GM13977 (cell line): ENCODE measurements around the gene CNTNAP5.

Source experiments
- DNase-seq: peaks from one replicate; pipeline ENCODE4 v3.0.0; 2012; ENCODE audit warnings: low spot score
- CTCF ChIP-seq: IDR thresholded peaks from 2 replicates; pipeline ENCODE4 v1.5.1; 2012; ENCODE audit warnings: mild to moderate bottlenecking, control low read depth; ENCODE audit not compliant: insufficient read depth; ENCODE audit errors: extremely low read depth, missing control alignments
- in situ Hi-C: fragments of 300-500 bp; cut with MboI; formaldehyde crosslinking; loops from one replicate; pipeline ENCODE4 v1.12.0; 2022; ENCODE audit warnings: low sequenced_read_pairs, low pct_unique_long_range_greater_than_20kb, mixed read lengths, inconsistent platforms; ENCODE audit not compliant: unreplicated experiment

The CNTNAP5 gene

GRCh38 chr2:124211461-124211860 is 186.4 kb downstream of the CNTNAP5 start:
- no peak for DNase-seq
- in situ Hi-C loops: no loop called here
- no peak for TF ChIP-seq CTCF

- in situ Hi-C loops: no loop called here
- no peak for DNase-seq
- no peak for TF ChIP-seq CTCF
These were observed 189.0 kb downstream of the CNTNAP5 start for GRCh38 chr2:124213977-124214587.

GRCh38 chr2:124246170-124246569 is 221.1 kb downstream of the CNTNAP5 start:
- DNase-seq: no peak
- no peak for TF ChIP-seq CTCF
- in situ Hi-C loops: no loop called here

- no peak for DNase-seq
- in situ Hi-C loops: no loop called here
- TF ChIP-seq CTCF: no peak
These were observed 223.3 kb downstream of the CNTNAP5 start for GRCh38 chr2:124248386-124248785.

GRCh38 chr2:124250433-124250832 is 225.3 kb downstream of the CNTNAP5 start:
- TF ChIP-seq CTCF: no peak
- in situ Hi-C loops: no loop called here
- no peak for DNase-seq

- DNase-seq: no peak
- no peak for TF ChIP-seq CTCF
- in situ Hi-C loops: no loop called here
These were observed 229.5 kb downstream of the CNTNAP5 start for GRCh38 chr2:124254621-124255020.
